D341Med (cell line): ENCODE results near the gene MED9.

Experiments
- DNase-seq: peaks from one replicate; pipeline ENCODE4 v3.0.0; 2012; ENCODE audit warnings: low spot score

The MED9 gene

DNA sequence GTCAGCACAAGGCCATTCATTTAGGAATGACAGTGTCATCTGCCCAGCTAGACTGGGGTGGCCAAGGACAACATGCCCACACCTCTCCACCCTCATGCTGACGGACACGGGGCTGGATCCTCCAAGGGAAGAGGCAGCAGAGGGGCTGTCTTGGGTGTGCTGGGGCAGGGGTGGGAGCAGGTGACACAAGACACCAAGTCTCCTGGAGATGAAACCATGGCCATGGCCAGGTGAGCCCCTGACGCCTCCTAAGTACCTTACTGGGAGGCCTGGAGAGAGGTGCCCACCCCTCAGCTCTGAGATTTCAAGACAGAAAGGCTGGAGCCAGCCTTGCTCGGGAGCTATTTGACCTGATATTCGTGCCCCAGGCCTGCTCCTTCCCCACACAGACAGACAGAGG, 28.4 kb downstream of the MED9 start:
- DNase-seq: no peak

DNA sequence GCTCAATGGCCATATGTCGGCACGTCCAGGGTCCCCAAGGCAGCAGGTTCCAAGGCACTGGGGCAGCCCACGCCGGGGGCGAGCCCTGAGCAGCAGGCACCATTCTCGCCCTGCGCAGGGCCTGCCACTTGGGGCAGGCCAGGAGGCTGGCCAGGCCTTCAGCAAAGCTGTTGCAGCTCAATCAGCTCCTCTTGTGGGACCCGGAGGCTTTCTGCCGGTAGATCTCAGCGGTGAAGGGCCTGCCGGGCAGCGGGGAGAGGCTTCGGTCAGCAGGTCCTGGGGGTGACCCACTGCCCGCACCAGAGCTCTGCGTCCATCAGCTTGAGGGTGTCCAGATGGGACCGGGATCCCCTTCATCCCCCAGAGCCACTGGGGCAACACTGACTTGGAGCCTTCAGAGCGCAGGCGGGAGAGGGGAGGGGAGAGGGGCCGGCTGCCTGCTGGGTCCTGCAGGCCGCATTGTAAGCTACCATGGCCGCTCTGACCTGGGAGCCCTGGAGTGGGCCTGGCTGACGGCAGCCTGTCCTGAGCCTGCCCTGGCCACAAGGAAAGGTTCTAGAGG, 28.9 kb downstream of the MED9 start:
- no peak for DNase-seq

DNA sequence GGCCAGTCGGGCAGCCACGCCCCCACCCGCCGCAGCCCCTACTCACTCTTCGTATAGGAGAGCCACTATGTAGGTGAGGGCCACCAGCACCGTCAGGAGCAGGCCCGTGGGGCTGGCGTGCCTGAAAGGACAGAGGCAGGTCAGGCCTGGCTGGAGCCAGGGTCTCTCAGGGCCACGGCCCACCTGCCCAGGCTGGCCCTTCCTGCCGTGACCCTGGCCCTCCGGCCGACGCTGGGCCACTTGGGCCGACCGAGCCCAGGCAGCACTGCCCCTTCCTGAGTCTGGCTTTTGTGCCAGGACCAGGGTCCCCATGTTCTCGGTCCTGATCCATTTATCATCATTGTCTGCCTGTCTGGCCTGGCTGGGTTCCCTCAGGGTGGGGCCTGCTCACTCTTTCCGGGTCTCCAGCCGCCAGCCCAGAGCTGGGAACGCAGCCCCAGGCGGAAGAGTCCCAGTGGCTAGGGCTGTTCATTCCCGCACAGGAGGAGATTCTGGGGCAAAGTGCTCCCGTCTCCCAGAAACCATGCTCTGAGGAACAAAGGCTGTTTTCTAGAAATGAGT, 29.5 kb downstream of the MED9 start:
- DNase-seq: no peak

- no peak for DNase-seq
Measured at GRCh38 chr17:17506893-17507464, 30.2 kb downstream of the MED9 start.

- DNase-seq: no peak
Measured at GRCh38 chr17:17507465-17508011, 30.7 kb downstream of the MED9 start.

DNA sequence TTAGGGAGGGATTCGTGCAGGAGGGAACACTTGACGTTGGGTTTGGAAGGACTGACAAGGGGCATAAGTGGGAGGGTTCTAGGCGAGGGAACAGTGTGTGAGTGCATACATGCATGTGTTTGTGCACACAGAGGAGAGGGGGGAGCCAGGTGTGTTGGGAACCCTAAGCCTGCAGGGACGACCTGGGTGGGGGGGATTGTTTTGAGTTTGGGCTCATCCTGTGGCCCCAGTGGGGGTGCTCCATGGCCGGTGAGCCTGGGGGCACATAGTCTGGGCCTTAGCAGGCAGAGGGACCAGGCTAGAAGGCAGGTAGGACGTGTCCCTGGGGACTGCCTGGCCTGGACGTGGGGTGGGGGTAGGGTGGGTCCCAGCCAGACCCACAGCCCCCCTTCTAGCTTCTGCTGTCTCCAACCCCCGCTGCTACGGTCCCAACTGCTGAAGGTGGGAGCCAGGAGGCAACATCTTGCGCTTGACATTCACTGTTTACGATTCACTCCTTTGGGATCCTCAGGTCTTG, 31.3 kb downstream of the MED9 start:
- no peak for DNase-seq

DNA sequence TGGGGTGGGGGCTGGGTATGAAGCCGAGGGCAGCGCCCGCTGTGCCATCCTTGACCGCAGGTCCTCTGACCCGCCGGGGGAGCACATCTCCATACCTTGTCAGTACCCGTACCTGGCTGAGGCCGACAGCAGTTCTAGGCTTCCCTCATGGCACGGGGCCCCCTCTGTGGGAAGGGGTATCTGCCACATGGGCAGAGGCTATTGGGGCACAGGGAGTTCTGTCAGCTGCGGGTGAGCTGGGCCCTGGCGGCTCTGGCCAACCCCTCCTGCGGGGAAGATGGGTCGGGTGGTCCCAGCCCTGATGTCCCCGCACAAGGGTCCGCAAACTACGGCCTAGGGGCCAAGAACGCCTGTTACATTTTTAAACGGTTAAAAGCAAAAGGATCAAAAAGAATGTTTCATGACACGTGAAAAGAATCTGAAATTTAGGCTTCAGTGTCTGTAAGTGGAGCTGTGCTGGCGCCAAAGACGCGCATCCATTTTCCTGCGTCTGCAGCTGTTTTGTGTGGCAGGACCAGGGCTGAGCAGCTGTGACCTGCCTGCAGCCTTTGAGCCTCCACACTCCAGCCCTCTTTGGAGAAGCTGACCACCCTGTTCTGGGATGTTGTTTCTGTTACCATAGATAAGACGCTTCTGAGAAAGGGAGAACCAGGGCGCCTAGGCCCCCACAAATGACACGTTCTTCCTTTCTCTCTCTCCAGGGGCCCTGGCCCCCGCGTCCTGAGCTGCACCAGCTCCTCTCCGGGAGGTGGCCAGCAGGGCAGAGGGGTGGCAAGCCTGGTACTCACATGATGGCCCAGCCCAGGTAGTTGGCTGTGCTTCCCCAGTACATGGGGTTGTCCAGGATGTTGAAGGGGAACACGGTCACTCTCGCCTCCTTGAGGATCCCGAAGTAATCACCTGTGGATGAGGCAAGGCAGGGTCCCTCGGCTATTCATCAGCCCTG, 32.1 kb downstream of the MED9 start:
- no peak for DNase-seq

GRCh38 chr17:17509601-17510425, 33.0 kb downstream of the MED9 start:
- DNase-seq: no peak

DNA sequence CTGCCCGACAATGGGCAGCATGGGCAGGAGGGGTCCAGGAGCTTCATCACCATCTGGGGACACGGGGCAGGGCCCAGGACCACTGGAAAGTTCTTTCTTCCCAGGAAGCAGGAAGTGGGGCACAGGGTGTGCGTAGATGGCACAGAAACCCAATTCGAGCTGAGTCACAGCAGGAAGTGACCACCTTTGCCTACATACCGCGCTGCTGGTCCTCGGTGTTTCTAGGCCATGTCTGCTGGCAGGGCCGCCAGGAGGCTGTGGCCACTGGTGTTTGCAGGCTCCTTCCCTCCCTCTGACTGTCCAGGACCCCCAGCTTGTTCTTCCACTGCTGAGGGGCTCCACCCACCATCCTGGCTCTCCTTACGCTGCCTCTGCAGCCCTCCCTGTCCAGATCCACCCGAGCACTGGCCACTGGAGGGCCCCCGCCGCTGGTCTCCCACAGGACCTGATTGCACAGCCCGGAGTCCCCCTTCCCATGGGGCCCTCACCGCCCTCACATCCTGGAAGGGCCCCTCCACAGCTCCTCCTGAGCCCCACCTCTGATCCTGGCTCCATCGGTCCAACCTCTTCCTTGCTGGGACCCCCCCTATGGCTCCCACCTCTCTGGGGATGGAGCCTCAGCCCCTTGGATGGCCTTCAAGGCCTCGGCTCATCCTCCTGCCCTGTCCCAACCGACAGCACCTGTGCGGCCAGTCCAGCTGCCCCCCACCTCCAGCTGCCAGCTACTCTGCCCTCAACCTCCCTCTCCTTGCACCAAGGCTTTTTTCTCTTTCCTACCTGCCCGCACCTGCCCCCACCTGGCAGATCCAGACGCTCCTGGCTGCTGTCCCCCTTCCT, 33.9 kb downstream of the MED9 start:
- DNase-seq: no peak

DNA sequence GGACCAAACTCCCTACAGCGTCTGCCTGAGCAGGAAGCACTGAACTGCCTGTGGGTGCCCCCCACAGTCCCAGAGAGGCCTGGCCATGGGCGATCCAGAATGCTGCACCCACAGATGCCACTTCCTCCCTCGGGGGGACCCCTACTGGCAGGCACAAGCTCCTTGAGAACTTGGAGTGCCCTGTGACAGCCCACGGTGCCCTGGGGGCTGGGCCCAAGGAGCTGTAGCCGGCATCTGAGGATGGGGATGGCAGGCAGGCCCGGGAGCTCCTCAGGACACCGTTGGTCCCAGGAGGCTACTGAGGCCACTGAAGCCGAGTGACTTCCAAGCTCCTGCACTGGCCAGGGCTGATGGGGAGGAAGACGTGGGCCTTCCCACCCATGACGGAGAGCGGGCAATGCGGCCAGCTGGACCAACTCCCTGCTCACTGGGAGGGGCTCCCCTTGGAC, 34.5 kb downstream of the MED9 start:
- DNase-seq: no peak

GRCh38 chr17:17511881-17512858, 35.4 kb downstream of the MED9 start:
- DNase-seq: no peak

- DNase-seq: no peak
Measured at GRCh38 chr17:17512866-17513265, 36.1 kb downstream of the MED9 start.

DNA sequence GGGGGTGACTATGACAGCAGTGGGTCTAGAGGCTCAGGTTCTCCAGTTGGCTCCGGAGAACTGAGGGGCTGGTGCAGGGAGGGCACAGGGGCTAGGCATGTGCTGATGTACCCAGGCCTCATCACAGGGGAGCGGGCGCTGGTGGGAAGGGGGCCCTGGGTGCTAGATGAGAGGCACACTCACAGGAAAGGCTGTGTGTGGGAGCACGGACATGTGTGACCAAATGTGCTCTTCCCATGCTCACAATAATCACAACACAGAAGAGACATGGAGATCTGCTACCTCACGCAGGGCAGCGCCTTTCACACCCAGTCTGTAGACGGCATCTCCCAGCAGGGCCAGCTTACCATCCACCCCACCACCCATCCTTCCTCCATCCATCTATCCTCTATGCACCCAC, 36.8 kb downstream of the MED9 start:
- no peak for DNase-seq

DNA sequence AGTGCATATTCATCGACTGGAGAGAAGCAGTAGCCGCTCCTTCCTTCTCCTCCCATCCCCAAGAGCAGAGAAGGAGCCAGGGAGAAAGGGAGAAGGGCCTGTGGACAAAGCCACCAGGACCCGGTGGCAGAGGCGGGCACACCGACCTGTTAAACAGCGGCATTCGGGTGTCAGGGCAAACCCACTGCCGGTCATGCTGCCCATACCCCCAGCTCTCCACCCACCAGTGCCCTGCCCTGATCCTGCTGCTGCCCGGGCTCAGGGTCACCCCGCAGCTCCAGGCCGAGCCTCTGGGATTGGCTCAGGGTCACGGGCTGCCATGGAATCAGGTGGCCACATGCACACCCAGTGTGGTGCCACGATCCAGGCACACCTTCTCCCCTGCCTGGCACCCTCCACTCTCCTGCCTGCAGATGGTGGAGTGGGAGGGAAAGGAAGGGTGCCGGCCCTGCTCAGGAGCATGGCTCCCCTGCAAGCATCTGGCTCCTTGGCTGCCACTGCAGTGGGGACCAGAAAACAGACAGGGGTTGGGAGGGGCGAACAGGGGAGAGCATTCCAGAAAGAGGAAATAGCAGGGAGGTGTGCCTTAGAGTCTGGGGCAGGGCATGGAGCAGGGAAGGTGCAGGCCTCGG, 37.7 kb downstream of the MED9 start:
- no peak for DNase-seq

DNA sequence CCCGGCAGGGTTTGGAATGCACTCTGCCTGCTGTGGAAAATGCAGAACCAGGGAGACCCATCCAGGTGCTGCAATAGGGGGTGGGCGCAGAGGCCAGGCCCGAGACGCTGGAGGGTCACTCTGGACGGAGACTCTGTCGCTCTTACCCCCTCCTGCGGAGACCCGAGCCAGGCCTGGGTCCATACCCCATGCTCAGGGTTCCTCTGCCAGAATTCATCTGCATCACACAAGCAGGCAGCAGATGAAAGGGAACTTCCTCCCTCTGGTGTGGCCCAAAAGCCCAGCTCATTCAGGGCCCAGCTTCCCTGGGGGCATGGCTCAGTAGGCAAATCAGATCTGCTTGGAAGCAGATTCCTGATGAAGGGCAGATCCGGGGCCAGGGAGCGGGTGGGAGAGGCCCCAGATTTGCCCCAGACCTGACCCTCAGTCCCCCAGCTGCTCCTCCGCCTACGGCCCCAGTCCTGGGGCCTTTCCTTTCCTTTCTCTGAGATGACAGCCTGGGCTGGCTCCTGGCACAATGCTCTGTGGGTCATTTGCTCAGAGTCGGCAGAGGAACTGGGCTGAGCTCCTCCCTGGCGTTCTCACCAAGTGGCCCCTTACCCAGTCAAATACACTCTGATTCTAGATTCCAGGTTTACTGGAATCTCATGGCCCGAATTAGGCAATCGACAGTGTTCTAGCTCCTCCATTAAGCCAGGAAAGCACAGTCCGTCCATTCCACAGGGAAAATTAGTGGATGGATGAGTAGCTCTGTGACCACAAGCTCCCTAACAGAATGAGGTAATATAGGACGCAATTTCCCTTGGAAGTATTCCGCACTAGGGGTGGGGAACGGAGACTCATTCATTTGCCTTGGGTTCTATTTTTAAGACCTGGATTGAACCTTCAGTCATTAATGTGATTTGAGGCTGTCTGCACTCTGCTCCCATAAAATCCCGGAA, 38.5 kb downstream of the MED9 start:
- no peak for DNase-seq

GRCh38 chr17:17515934-17516930, 39.4 kb downstream of the MED9 start:
- no peak for DNase-seq
